ENCODE data around the gene AP3D1.

GRCh38 chr19:2079865-2080301 lies 71.5 kb downstream of the AP3D1 start:
- TF ChIP-seq CTCF (IDR thresholded peaks at IDR 0.05) (no peak), POLR2A (IDR thresholded peaks at IDR 0.05) (no peak)
